Measurements from ENCODE around the gene ACO1.

ACO1 gene

GRCh38 chr9:32502464-32502863 lies 118.0 kb downstream of the ACO1 start:
- DNase-seq = no peak

- no peak for DNase-seq
These were observed 118.6 kb downstream of the ACO1 start for GRCh38 chr9:32503008-32503407.

Measured in cortex of kidney (tissue), 1 donor.